OCI-M1 (cell line): ENCODE results near the gene FAM50A.
"Not testable (repeated sequence)": the region's sequence is repeated elsewhere in the genome, so short reads cannot be mapped to it uniquely, and the experiment has no call there.

ENCODE experiments used
- DNase-seq: peaks from one replicate; lab custom pipeline; 2025; lab: John Stamatoyannopoulos, UW

Gene FAM50A

DNA sequence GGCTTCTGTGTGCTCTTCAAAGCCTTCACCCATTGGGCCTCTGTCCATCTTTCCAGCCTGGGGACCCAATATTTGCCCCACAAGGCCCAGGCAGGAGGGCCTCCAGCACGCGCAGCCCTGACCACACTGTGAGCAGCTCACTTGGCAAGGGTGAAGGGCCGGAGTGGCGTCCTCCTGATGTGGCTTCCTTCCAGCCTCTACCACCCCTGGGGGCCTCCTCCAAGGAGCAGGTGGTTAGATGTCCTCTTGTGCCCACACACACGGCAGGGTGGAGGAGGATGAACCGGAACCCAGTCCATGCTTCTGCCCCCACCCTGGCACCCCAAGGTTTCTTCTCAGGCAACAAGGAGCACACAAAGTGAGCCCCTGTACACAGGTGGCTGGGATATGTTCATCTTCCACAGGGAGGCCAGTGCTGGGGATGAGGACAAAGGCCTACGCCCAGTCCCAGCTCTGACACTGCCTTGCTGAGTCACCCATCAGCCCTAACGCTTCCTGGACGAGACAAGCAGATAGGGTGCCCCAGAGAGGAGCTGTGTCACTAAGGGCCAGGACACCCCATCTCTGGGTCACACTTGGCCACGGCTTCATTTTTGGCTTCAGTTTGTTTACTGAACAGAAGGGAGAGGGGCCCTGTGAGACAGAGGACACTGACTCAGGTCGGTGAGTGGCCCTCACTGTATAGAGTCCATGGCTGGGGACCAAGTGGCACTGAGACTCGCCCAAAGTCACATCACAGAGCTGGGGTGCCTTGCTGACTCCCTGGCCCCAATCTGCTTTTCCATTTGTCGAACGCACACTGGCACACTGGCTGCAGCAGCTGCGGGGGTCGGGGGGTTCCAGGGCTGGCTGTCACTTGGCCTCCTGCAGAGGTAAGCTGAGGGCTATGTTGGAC is 40.6 kb downstream of the FAM50A start:
- peak; percentile 10 for DNase-seq

DNA sequence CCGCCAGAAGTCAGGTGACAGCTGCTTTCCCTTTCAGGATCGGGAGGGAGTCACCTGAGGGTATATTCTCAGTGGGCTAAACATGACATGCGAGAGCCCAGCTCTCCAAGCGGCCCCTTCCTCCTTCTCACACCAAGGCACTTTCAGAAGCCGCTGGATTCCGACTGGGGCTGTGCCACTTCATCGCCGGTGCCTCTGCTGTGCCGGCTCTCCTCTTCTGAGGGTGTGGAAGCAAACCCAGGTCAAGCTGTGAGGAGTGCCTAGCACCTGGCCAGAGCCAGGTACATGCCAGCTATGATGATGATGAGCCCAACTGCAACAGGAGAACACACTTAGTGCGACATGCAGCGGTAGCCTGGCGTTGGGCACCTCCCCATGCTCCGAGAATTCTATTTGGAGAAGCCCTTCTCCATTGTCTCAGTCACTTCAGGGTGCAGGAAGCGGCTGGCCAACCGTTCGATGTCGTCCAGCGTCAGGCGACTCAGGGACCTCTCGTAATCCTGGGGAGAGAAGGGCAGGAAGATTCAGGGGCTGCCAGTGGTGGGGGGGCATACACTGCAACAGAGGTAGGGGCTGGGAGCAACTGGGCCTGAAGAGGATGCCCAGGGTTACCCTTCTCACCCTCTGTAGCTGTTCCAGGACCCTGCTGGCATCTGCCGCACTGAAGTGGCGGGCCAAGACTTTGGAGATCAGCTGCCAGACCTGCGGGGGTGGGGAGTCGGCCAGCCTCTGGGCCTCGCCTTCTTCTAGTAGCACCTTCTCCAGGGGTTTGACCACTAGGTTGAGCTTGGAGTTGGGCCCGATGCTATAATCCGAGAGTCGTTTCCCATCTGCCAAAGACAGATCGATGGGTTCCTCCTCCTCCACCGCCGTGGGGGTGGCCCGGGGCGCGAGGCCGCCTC is 41.5 kb downstream of the FAM50A start:
- no peak for DNase-seq

DNA sequence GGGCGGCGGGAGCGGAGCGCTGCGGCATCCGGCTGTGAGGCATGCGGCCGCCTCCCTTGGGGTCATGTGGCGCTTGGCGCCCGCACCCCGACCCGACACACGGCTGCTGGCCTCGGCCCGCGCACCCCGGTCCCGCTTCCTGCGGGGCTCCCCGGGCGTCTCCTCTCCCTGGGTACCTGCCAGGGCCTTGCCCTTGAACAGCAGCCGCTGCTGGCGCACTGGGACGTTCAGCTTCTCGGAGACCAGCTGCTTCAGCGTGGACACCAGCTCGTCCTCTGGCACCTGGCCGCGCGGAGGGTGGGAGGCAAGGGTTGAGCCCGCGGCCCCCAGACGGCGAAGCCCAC is 42.1 kb downstream of the FAM50A start:
- DNase-seq: peak; percentile 16

DNA sequence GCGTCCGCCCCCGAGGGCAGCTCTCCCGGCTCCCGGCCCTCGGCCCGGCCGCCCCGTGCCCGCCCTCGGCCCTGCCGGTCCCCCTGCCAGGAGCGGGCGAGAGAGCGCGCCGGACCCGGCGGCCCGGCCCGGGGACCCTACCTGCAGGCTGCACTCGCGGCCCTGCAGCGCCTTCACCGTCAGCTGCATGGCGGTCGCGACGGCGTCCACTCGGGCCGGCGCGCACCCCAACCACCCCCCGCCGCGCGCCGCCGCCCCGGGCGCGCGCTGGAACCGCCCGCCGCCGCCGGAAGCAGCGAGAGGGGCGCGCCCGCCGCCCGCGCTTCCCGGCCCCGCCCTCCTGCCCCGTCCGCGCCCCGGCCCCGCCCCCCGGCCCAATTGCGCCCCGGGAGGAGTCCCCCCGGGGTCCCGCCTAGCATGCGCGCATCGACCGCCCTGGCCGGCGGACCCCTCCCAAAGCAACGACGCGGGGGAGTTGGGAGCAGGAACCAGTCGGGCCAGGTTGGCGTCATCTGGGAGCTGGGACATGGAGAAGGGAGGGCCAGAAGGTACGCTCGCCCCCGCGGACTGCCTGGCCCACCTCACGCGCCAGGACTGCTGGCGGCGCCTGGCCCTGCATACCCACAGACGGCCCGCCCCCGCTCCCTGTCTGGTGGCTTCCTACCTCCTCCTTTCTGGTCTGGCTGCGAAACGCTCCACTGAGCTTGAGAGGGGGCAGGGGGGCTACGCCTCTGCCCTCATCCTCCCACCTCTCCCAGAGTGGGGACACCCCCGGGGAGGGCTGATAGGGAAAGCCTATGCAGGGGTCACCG is 42.7 kb downstream of the FAM50A start, which contains the start of gene UBL4A:
Gene UBL4A, minus strand, starts transcription at position 220 of the 812 bp plus-strand sequence. Its CDS starts 31 bp downstream, at position 189.
- DNase-seq: peak; percentile 67

DNA sequence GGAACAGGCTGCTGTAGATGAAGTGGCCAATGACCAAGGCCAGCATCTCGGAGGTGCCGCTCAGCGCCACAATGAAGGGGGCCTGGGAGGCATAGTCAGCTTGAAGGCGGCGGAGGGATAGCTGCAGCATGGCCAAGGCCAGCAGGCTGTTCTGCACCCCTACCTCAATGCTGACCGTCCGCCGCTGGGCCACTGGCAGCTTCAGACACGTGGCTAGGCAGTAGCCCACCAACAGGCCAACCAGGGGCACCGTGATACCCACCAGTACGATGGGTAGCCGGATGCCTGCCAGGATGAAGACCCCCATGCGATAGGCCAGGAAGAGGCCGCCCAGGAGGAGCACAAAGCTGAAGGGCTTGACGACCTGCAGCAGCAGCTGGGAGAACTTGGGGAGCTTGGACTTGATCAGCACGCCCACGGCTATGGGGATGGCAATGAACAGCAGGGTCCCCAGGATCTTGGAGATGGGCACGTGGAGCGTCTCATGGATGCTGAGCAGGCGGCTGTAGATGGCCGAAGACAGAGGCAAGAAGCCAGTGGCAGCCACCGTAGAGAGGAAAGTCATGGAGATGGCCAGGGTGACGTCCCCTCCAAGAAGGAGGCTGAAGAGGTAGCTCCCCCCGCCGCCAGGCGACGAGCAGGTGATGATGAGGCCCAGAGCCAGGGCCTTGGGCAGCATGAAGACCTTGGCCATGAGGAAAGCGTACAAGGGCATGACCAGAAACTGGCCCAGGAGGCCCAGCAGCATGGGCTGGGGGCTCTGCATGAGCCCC is 43.8 kb downstream of the FAM50A start:
- no peak for DNase-seq

DNA sequence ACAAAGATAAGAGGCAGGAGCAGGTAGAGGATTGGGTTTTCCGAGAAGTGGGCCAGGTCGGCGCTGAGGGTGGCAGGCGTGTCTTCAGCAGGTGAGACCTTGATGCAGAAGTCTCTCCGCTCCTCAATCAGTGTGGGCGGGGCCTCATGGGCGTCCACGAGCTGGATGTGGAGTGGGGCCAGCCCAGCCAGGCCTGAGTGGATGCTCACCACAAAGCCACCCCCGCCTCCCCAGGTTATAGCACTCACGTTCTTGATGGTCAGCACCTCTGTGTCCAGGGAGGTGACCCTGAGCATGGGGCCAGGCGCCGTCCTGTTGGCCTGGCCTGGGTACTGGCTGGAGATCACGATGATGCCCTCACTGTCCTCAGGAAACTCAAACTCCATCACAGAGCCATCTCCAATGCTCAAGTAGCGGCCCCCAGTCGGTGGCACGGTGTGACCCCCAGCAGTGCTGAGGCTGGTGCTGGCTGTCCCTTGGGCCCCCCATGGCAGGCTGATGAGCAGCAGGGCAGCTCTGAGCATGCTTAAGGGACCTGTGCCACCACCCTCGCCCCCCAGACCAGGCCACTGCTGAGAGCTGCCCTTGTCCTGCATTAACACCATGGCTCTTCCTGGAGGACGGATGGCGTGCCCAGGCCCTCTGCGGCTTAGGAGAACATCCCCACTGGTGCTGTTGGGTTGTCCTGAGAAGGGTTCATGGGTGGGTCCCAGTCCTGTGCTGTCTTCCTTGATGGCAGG is 44.6 kb downstream of the FAM50A start:
- no peak for DNase-seq

DNA sequence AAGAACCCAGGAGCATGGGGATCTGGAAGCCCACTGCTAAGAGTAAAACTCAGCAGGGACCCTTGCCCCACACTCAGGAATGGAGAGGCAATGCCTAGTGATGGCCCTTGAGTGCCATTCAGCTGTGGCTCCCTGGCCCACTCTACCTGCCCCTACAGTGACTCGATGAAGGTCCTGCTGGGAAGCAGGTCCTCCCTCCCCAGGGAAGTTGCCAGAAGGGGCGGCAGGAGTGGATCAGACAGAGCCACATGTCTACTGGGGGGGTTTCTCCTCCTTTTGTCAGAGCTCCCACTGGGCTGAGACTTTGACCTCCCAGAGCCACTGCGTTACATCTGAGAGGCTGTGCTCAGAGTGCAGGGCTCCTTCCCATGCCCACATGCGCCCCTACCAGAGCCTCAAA is 45.2 kb downstream of the FAM50A start:
- no peak for DNase-seq

DNA sequence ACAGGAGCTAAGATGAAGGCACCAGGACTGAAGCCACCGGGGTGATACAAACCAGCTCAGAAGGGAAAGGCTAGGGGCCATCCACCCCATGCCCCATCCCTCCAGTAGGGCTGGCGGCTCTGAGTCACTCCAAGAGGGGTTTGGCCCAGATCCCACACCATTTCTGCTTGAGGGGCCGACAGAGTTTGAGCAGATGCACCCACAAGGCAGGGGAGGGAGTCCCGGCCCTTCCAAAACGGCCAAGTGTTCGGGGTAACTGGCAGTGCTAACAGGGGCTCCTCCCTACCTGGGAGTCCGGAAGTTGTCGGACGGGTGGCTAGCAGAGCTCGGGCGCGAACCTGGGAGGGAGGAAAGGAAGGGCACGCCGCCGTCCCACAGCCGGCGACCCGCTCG is 46.1 kb downstream of the FAM50A start:
- DNase-seq: peak; percentile 41

DNA sequence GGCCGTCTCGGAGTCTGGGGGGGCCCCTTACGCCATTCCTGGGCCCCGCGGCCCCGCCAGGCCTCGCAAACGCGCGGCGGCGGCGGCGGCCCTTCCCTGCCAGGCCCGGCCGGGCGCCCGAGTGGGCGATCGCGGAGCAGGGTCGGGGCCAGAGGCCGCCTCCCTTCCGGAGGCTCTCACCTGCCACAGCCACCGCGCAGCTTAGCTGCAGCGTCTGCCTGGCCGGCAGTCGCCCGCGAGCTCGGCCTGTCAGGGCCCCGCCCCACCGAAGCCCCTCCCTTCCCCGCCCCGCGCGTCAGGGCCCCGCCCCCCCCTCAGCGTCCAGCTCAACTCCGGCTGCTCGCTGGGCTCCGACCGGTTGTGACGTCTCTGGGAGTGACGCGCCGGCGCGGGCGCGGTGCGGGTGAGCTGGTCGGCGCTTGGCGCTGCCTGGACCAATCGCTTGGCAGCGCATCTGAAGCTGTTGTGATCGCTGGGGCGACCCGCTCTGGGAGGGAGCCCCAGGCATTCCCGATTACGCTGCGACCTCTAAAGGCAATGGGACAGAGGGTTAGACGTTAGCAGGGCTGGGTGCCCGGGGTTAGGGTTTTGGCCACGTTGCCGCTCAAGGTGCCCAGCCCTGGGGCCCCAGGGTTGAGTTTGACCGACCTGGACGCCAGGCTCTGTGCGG is 46.6 kb downstream of the FAM50A start, which contains the start of gene SLC10A3:
Gene SLC10A3, minus strand, starts transcription at position 216 of the 670 bp plus-strand sequence. CDS start 1,689 bp downstream, outside the sequence.
- DNase-seq: peak; percentile 96

DNA sequence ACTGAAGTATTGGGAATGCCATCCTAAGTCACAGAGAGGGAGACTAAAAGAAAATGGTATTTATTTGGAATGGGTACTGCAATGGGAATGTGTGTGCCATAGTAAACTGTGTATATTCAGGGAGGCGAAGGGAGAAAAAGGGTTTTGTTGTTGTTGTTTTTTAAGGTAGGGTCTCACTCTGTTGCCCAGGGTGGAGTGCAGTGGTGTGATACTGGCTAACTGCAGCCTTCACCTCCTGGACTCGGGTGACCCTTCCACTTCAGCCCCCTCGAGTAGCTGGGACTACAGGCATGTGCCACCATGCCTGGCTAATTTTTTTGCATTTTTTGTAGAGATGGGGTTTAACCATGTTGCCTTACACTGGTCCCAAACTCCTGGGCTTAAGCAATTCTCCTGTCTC is 50.8 kb downstream of the FAM50A start:
- DNase-seq: no peak

DNA sequence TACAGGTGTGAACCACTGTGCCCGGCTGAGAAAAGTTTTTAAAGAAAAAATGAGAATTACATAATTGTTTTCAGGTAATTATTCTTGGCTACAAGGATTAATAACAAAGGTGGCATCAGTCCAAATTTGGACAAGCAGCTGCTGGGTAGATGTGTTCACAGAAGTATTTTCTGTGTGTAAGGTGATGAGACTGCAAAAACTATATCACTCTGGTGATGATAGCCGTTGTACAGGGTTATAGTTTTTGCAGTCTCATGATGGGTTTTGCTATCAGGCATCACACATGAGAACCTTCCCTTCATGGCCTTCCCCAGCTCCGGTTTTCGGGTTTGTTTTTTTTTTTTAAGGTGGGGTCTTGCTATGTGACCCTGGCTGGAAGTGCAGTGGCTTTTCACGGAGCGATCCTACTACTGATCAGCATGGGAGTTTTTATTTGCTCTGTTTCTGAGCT is 51.6 kb downstream of the FAM50A start:
- DNase-seq: peak; percentile 85

DNA sequence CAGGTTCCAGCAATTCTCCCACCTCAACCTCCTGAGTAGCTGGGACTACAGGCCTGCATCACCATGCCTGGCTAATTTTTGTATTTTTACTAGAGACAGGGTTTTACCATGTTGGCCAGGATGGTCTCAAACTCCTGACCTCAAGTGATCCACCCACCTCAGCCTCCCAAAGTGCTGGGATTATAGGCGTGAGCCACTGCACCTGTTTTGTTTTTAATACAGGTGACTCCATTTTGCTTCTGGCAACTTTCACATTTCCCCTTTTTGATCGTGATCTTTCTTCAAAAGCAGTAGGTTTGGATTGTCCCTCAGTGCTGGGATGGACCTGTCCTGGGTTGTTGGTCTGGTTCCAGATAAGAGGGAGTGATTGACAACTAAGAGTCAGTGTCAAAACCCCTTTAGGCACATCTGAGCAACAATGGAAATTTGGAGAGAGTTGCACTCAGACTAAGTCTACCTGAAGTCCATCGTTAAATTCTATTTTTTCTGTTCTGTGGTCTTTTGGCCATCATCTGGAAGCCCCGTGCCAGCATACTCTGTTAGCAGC is 52.7 kb downstream of the FAM50A start:
- DNase-seq: not testable (repeated sequence)
